CMK (cell line): Measurements from ENCODE around the gene C16orf87.
A peak's percentile ranks its signal among the peaks of the same experiment; 100 is the strongest.
"Not testable (repeated sequence)": the region's sequence is repeated elsewhere in the genome, so short reads cannot be mapped to it uniquely, and the experiment has no call there.

Source experiments
- DNase-seq: peaks from one replicate; pipeline ENCODE4 v3.0.0-alpha.2; 2010; ENCODE audit warnings: low read depth

The C16orf87 gene

DNA sequence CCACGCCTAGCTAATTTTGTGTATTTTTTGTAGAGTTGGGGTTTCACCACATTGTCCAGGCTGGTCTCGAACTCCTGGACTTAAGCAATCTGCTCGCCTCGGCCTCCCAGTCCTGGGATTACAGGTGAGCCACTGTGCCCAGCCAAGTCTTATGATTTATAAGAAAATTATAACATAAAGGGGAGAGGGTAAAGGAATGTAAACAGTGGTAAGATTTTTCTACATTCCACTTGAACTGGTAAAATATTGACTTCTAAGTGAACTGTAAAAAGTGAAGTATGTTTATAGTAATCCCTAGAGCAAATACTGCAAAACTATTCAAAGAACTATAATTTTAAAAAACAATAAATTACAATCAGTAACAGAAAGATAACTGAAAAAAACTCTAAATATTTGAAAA, 33.5 kb downstream of the C16orf87 start:
- DNase-seq, result no peak

DNA sequence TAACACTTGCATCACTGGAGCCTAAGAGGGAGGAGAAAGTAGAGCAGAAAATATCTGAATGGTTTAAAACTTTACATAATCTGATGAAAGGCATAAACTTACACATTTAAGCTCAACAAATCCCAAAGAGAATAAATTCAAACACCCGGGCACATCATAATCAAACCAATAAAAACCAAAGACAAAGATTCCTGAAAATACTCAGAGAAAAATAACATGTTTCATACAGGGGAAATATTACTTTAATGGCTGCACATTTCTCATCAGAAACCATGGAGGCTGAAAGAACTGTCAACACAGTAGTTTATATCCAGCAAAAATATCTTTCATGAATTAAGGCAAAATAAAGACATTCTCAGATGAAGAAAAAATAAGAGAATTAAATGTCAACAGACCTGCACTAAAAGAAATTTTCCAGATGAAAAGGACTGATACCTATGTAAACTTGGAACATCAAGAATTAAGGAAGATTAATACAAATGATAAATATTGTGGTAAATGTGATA, 34.2 kb downstream of the C16orf87 start:
- no peak for DNase-seq

DNA sequence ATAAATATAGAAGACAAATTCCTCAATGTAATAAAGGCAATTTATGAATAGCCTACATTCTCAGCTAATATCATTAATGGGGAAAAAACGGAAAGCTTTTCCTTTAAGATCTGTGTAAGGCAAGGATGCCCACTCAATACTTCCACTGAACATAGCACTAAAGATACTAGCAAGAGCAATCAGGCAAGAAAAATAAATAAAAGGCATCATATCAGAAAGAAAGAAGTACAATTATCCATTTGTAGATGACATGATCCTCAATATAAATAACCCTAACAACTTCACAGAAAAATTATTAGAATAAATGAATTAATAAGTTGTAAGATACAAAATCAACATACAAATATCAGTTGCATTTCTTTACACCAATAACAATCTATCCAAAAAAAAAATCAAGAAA, 37.1 kb downstream of the C16orf87 start:
- no peak for DNase-seq

DNA sequence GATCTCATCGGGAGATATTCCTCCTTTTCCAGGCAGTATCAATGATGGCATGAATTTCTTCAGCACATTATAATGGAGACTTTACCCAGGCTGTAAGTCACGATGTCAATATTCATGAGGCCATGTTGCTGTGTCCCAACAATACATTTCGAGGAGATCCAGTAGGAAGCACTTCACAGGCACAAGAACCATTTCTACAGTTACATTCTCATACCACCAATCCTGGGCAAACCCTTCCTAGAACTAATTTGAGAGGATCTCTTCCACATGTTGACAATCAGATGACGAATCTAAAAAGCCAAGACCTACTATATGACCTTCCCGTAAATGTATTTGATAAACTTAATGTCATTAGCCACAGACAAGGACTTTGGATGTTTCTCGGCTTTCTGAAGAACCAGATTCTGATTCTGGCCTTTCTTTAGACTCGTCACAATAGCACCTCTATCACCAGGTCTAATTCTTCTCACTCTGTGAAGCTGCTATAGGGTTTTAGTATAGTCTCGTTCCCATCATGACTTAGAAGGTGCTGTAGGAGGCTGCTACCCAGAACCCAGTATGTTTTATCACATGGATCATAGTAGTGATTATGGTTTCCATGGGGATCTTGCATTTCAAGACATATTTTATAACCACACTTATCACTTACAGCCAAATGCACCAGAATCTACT, 40.2 kb downstream of the C16orf87 start:
- no peak for DNase-seq

DNA sequence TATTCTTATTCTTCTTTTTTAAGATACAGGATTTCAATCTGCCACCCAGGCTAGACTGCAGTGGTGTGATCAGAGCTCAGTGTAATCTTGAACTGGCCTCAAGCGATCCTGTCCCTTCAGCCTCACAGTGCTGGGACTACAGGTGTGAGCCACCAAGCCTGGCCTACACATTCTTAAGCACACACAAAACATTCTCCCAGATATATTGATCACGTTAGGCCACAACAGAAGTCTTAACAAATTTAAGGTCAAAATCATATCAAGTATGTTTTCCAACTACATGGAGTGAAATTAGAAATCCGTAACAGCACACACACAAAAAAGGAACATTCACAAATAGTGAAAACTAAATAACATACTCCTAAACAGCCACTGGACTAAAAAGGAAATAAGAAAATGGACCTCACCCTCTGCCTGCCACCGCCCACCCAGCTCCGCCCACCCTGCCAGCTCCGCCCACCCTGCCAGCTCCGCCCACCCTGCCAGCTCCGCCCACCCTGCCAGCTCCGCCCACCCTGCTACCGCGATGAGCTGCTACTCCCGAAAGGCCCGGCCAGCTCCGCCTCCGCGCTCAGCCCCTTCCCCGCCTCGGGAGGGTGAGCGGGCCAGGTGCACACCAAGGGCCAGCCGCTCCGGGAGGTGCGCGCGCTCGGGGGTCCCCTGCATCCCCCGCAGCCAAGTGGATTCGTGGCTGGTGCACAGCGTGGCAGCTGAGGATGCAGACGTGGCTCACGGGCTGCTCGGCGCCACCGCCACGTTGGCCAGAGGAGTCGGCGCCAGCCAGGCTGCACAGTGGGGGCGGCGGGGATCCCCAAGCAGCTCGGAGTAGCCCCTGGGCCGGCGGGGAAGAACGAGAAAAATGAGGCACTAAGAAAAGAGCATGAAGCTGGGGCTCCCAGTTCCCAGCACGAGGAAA, 41.2 kb downstream of the C16orf87 start:
- peak; percentile 4 for DNase-seq

DNA sequence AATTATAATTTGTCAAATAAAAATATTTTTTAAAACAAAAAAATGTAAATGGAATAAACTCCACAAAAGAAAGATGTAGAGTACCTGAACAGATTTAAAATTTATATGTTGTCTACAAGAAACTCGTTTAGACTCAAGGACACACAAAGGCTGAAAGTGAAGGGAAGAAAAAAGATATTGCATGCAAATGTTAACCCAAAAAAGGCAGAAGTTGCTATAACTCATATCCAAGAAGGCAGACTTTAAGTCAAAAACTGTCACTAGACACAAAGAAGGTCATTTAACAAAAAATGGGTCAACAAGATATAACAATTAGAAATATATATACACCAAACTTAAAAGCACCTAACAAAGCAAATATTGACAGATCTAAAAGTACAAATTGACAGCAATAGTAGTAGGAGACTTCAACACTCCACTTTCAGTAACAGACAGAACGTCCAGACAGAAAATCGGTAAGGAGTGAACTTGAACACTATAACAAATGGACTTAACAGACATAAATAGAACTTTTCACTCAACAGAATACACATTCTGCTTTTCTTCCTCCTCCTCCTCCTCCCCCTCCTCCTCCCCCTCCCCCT, 42.0 kb downstream of the C16orf87 start:
- DNase-seq, result no peak

DNA sequence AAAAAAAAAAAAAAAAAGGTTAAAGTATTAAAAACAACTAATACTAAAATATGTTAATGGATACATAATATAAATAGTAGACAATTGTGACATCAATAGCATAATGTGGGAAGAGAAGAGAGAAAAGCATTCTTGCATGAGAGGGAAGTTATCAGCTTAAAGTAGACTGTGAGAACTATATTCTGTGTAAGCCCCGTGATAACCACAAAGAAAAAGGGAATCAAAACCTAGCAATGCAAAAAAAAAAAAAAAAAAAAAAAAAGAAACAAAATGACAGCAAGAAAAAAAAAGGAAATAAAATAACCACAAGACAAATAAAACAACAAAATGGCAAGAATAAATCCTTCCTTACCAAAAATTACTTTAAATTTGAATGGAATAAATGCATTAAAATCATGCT, 43.1 kb downstream of the C16orf87 start:
- DNase-seq, result no peak

DNA sequence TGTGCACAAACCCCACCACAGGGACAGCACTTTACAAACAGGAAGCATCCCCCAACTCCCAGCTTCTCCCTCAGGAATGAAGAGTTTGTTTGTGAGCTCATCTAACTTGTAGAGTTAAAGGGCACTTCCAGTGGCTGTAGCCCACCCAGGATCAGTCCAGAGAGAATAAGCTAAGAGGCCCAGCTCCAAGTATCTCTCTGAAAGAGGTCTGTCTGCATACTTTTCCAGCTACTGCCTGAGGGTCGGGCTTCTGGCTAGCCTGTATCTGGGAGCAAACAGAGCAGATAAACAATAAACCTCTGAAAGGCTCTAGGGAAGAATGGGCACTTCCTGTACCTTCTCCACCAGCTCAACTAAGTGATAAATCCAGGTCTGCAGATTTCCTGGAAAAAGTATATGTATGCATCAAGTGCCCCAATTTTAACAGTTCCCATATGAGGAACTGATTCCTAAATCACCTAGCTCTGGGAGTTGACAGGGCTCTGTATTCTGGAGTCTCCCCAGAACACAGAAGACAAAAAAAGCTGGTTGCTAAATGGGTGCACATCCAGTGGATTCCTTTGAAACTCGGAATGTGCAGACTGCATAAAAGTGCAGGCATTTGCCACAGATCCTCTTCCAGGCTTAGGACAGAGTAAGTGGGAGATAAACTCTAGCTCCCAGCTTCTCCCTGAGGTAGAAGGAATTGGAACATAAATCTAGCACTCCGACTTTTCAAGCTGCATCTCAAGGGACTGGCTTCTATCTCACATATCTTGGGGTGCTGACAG, 45.7 kb downstream of the C16orf87 start:
- DNase-seq, result no peak

DNA sequence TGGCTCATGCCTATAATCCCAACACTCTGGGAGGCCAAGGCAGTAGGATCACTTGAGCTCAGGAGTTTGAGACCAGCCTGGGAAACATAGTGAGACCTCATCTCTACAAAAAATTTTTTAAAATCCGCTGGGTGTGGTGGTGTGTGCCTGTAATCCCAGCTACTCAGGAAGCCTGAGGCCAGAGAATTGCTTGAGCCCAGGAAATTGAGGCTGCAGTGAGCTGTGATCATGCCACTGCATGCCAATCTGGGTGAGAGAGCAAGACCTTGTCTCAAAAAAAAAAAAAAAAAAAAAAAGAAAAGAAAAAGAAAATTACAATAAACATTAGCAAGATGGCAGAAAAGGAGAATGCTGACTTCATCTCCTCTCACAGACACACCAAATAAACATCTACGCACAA, 46.4 kb downstream of the C16orf87 start:
- DNase-seq, result not testable (repeated sequence)

DNA sequence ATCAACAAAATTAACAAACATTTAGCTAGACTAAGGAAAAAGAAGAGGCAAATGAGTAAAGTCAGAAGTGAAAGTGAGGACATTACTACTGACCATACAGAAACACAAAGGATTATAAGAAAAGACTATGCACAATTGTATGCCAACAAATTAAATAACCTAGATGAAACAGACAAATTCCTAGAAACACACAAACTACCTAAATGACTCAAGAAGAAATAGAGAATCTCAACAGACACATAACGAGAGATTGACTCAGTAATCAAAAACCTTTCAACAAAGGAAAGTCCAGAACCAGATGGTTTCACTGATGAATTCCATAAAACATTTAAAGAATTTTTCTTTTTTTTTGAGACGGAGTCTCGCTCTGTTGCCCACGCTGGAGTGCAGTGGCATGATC, 47.2 kb downstream of the C16orf87 start:
- DNase-seq, result no peak

DNA sequence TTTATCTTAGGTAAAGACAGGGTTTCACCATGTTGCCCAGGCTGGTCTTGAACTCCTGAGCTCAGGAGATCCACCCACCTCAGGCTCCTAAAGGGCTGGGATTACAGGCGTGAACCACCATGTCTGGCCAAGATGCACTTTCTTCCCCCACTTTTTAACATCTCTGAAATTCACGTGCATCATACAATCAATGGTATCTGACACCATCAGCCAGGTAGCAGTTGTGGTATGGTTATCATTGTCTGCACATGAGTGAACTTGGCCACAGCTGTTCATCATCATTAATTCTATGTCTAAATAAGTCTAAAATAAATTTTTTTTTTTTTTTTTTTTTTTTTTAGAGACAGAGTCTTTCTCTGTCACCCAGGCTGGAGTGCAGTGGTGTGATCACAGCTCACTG, 48.7 kb downstream of the C16orf87 start:
- no peak for DNase-seq

DNA sequence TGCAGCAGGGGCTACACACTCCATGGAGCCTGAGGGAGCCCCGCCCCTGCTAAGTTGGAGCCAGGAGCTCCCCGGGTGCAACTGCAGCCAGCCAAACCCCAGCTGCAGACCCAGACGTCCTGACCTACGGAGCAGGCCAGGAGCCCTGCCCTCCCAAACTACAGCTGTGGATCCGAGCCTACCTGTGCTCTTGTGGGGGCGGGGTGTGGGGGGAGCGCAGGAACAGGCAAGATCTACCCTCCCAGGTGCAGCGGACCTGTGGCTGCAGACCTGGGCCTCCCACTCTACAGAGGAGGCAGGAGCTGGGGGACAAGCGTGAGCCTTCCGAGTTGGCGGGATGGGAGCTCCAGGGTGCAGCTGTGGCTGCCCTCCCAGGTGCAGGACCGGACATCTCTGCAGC, 53.2 kb downstream of the C16orf87 start:
- no peak for DNase-seq

DNA sequence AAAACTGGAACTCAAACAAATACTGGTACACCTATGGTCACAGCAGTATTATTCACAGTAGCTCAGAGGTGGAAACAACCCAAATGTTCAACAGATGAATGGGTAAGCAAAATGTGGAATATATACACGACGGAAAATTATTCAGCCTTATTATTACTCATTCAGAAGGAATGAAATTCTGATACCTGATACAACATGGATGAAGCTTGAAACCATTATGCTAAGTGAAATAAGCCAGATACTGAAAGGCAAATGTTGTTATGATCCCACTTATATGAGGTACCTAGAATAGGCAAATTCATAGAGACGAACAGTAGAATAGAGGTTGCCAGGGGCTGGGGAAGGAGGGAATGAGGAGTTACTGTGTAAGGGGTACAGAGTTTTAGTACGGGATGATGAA, 55.8 kb downstream of the C16orf87 start:
- DNase-seq, result no peak

DNA sequence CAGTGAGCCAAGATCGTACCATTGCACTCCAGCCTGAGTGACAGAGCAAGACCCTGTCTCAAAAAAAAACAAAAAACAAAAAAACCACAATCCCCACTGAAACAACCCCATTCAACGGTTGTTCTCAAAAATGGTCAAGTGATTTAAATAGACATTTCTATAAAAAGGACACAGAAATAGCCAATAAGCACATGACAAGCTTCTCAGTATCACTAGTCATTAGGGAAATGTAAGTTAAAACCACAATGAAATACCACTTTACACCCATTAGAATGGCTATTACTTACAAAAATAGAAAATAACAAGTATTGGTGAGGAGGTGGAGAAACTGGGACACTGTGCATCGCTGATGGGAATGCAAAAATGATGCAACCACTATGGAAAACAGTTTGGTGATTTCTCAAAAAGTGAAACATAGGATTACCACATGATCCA, 56.2 kb downstream of the C16orf87 start:
- DNase-seq, result no peak

DNA sequence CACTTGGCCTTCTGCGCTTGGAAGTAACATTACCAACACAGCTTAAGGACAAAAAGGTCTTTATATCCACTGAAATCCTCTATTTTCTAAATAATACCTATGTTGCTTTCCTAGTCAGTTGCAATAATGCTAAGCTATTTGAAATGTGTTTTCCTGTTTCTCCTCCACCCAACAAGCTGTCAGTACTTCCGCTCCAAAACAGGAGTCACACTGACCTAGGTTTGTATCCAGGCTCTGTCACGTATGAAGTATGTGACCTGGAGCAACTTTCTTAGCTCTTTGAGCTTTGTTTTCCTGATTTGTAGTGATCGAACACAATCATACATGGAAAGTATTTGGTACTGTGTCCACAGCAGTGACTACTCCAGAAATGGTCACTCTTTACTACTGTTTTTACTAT, 58.5 kb downstream of the C16orf87 start:
- DNase-seq, result no peak

DNA sequence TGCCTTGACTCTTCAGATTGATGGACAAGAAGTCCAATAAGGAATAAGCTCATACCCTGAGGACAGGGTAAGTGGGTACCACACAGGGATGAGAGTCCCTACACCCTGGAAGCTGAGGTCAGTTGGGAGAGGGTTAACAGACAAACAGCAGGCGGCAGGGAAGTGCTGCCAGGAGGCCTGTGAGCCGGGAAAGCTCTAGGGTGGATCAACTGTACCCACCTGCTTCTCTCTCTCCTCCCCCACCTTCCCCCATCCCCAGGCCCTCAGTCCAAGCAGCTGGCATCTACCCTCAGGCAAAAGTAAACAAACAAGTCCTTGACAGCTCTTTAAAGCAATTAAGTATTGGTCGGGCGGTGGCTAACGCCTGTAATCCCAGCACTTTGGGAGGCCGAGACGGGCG, 62.2 kb downstream of the C16orf87 start:
- DNase-seq, result no peak

DNA sequence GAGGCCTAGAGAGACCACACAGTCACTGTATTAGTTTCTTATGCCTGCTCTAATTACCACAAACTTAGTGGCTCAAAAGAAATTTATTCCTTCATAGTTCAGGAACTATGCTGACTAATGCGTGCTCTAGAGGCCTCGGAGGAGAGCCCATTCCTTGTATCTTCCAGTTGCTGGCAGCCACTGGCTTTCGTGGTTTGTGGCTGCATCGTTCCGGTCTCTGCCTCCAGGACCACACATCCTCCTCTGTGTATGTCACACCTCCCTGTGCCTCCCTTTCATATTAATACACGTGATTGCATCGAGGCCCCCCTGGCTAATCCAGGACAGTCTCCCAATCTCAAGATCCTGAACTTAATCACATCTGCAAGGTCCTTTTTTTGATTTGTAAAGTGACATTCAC, 65.9 kb downstream of the C16orf87 start:
- no peak for DNase-seq

DNA sequence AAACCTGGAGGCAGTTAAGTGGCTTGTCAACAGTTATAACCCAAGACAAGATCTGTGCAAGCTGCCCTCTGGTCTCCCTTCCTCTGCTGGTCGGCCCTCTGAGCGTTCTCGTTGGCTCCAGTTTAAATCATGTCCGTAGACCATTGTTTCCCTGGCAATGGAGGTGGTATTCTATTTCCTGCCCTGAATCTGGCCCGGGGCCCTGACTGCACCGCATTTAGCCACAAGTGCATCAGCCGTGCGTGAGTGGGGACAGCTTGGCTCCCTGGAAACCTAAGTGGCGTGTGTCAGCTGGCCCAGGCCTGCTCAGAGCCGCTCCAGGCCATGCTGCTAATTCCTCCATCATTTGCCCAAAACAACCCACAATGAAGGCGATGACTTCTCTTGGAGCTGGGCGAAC, 67.8 kb downstream of the C16orf87 start:
- no peak for DNase-seq

DNA sequence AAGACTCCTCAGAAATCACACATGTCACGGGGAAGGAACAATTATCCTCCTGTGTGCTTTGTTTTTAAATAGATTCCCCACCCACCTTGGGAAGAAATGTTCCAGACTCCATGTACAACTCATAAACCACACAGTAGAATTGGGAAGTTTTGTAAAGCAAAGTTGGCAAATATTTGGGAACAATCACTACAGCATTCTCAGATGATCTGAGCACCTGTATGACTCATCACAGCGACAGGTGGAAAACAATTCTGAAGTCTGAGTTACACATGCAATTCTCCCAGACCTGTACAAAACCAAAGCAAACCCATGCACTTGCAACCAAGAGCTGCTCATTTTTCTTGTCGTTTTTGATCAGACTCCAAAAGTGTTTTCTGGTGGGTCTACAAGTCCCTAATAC, 68.4 kb downstream of the C16orf87 start:
- DNase-seq, result no peak

DNA sequence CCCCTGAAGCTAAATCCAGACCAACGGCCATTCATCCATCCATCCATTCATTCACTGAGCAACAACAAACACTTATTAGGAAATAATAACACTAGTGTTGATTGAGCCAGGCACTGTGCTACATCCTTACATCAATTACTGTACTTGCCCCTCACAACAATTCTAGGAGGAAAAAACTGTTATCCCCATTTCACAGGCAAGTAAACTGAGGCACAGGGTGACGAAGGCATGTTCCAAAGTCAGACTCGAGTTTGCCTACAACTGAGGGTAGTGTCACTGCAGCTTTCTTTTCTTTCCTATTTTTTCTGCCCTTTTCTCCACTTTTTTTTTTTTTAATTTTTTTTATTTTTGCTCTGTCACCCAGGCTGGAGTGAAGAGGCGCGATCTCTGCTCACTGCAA, 71.7 kb downstream of the C16orf87 start:
- DNase-seq, result no peak

DNA sequence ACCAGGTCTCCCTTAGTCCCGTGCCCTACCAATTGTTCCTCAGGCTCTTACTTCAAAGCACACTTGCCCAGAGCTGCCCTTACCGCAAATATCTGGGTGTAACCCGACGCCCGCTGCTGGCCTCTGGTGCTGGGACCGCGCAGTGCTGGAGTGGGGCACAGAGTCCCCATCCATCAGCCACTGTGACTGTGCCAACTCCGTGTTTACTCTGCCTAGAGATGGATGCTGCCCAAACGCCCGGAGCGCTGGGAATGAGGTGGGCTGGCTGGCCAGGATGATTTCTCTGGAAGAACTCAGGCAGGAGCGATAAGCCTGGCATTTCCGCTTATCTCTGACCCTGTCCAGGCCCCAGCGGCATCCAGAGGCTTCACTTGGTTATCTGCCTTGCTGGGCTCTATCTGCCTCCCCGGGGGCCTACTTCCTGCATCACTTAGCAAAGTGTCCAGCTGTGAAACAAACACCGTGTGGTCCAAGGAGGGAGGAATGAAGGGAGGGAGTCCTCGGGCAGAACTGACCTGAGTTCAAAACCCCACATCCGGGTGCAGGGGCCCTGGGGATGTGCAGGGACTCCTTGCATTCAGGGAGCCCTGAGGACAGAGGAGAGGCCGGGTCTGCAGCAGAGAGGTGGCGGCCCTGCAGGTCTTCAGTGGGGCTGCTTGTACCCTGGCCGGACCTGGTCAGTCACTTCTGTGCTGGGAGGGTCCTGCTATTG, 73.5 kb downstream of the C16orf87 start:
- DNase-seq, result peak; percentile 64

DNA sequence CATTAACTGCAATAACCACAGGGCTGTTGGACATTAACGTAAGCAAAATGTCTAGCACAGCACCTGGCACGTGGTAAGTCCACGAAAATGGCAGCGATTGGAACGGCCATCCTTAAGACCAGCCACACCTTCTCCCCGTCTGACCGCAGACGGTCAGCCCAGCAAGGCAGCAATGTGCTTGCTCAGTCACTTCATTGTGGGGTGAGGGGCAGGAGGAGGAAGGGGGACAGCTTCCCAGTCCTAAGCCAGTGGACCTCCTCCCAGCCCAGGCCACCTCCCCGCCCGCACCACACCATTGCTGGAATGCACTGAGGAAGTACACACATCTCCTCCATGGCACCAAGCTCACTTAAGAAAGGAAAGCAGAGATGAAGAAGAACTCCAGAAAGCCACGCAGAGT, 74.2 kb downstream of the C16orf87 start:
- no peak for DNase-seq
